NB4 (cell line): Measurements from ENCODE around the gene GLI3.

Source experiments
- DNase-seq: peaks from one replicate; pipeline ENCODE4 v3.0.0; 2010; ENCODE audit warnings: low read depth
- H3K4me3 ChIP-seq: one replicate; pipeline ENCODE4 v1.5.1; 2011; ENCODE audit warnings: mild to moderate bottlenecking, low read depth, low read length, moderate library complexity
- CTCF ChIP-seq: IDR thresholded peaks from one replicate; pipeline ENCODE4 v1.5.1; 2012; ENCODE audit warnings: low read depth, low read length
- MAX ChIP-seq: IDR thresholded peaks from 2 replicates; pipeline ENCODE4 v1.6.1; 2011; ENCODE audit warnings: low read depth, low read length
- MYC ChIP-seq: IDR thresholded peaks from 2 replicates; pipeline ENCODE4 v1.6.1; 2011; ENCODE audit warnings: low read depth, low read length
- POLR2A ChIP-seq: IDR thresholded peaks from 2 replicates; pipeline ENCODE4 v1.6.1; 2011; ENCODE audit warnings: mild to moderate bottlenecking; ENCODE audit not compliant: insufficient read length; ENCODE audit errors: extremely low read depth

The GLI3 gene

GRCh38 chr7:42082144-42082543, 154.9 kb downstream of the GLI3 start:
- no peak for DNase-seq
- H3K4me3 ChIP-seq, result no peak overlapping the region
- no peak for TF ChIP-seq MYC
- no peak for TF ChIP-seq CTCF
- no peak for TF ChIP-seq MAX
- TF ChIP-seq POLR2A, result no peak

GRCh38 chr7:42081671-42082070, 155.3 kb downstream of the GLI3 start:
- no peak overlapping the region for H3K4me3 ChIP-seq

GRCh38 chr7:42080841-42081586, 156.0 kb downstream of the GLI3 start:
- no peak overlapping the region for H3K4me3 ChIP-seq
- no peak for DNase-seq
- no peak for TF ChIP-seq MYC
- TF ChIP-seq POLR2A, result no peak
- no peak for TF ChIP-seq MAX
- TF ChIP-seq CTCF, result no peak

More at GRCh38 chr7:42081671-42082070, 155.3 kb downstream of the GLI3 start:
- TF ChIP-seq MAX (no peak), POLR2A (no peak), CTCF (no peak), MYC (no peak)
- no peak for DNase-seq

- DNase-seq, result no peak
Measured at GRCh38 chr7:42077271-42078135, 159.5 kb downstream of the GLI3 start.

More at GRCh38 chr7:42077271-42078135, 159.5 kb downstream of the GLI3 start:
- TF ChIP-seq CTCF (no peak), MYC (no peak), POLR2A (no peak), MAX (no peak)
- H3K4me3 ChIP-seq, result no peak overlapping the region
